Fibroblast of peridontal ligament (primary cell): ENCODE results near the gene BLCAP.
"Not testable (repeated sequence)": the region's sequence is repeated elsewhere in the genome, so short reads cannot be mapped to it uniquely, and the experiment has no call there.

Experiments used
- DNase-seq: peaks from one replicate; pipeline ENCODE4 v3.0.0-alpha.2; 2010; ENCODE audit errors: extremely low read depth

BLCAP gene

GRCh38 chr20:37516811-37517750 is 10.6 kb downstream of the BLCAP start:
- peak; percentile 90 for DNase-seq

GRCh38 chr20:37515876-37516275 is 11.8 kb downstream of the BLCAP start:
- DNase-seq: no peak

DNA sequence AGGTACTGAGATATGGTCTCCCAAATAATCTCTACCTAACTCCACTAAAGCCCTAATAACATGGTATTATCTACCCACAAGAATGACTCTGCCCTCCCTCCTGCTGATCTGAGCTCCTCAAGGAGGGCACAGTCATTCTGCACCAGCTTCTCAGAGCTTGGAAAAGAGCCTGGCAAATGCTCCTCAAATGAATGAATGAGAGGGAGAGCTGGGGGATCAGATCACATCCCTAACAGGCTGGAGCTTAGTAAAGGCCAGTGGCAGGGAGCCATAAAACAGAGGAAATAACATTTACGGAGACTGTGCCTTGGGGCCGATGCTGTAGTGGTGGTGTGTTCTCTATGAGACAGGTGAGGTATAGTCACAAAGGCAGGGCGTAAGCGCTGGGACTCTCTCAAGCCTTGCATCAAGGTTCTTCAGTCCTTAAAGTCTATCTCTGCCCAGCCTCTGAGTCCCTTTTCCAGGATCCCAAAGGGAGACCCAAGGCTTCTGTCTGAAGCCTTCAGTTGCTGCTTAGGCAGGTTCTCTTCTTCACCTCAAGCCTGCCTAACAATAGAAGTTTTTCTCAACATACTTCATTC is 13.8 kb downstream of the BLCAP start:
- DNase-seq: no peak

- peak; percentile 89 for DNase-seq
These were observed 15.9 kb downstream of the BLCAP start for GRCh38 chr20:37511610-37512275.

DNA sequence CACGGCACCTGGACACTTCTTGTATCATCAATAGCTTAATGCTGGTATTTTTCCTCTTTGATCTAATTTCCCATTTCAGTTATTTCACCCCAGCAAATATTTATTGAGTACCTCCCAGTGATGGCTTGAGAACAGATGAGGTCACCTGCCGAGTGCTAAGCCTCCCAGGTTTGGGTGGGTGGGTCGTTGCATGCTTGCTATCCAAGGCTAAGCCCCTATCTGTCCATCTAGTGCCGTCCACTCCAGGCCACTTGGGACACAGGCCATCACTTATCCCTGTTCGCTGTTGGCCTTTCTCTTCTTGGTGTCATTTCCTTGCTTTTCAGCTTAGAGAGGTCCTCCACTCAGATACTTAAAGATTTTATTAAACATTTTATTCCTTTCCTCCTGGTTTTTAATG is 17.4 kb downstream of the BLCAP start:
- no peak for DNase-seq

DNA sequence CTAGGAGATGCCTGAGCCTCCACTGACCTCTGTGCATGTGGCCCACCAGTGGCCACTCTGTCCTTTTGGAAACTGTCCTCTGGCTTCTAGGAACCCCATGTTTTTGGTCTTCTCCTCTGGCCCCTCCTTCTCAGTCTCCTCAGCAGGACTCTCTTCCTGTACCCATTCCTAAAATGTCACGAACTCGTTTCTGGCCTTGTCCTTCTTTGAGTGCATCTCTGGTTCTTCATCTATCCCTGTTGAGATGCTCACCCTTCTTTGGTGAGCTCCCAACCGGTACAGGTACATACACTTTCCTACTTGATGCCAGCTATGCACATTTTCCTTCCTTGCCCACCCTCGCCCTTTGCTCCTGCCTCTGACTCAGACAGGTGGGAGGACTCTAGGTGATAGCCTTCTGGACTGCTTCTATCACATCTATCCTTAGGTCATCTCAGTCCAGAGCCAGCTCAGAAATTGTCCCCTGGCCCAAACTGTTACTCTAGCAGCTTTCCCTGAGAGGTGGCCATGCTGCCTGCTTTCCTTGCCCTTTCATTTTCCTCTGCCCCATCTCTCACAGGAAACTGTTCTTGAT is 21.4 kb downstream of the BLCAP start:
- no peak for DNase-seq

DNA sequence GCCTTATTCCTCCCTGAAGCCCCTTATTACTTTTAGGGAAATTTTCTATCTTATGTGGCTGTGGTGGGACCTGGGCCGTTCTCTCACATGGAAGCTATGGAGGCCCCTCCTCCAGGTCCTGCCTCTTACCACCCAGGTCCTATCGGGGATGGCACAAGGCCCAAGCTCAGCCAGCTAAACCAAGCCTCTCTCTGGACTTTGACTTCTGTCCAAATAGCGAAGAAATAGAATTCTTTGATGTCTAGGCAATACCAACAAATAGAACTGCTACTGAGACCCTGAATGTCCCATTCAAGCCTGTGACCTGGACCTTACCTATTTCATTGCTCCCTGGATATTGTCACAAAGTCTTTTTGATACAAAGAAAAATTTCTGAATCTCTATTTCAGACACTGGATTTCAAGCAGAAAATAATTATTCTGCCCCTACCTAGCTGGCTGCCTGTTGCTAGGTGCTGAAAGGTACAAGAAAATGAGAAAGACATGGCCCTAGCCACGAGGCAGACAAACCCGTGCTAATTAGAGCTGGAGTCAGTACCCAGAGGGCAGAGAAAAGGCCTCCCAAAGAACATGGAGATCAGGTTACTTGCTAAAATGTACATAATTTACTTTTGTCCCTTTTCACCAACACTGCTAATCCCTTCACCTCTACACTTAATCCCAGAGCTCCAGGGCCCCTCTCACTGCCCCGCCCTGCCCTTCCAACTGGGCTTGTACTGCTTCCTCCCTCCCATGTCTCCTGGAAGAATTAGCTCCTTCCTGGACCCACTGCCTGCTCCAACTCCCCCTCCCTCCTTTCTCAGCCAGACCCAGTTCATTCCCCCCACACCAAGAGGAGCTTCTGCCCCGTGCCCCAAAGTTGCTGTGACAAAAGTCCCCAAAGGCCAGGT is 22.2 kb downstream of the BLCAP start:
- no peak for DNase-seq

DNA sequence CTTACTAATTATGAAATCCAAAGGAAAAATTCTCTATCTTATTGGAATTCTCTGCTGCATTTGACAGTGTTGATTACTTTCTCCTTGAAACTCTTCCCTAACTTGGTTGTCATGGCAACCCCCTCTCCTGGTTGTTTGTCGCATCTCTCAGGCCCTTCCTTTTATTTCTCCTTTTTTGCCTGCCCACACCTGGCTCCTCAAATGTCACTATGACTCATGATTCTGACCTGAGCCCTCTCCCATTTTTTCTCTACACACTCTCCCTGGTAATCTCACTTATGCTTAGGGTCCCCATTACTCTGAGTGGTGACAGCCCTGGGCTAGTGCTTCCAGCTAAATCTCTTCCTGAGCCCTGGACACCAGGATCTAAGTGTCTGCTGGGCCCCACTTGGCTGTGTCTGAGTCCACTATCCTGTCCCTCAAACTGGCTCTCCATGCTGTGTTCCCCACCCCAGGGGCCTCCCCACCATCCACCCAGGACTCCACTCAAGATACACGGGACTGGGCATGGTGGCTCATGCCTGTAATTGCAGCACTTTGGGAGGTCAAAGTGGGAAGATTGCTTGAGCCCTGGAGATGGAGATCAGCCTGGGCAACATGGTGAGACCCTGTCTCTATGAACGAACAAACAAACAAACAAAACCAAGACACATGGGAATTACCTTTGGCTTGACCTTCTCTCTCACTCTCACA is 23.1 kb downstream of the BLCAP start:
- no peak for DNase-seq

GRCh38 chr20:37503256-37503927 is 24.3 kb downstream of the BLCAP start:
- no peak for DNase-seq

GRCh38 chr20:37502654-37503053 is 25.0 kb downstream of the BLCAP start:
- DNase-seq: no peak

- DNase-seq: no peak
These were observed 25.7 kb downstream of the BLCAP start for GRCh38 chr20:37501940-37502339.

GRCh38 chr20:37500311-37500710 is 27.4 kb downstream of the BLCAP start:
- DNase-seq: no peak

DNA sequence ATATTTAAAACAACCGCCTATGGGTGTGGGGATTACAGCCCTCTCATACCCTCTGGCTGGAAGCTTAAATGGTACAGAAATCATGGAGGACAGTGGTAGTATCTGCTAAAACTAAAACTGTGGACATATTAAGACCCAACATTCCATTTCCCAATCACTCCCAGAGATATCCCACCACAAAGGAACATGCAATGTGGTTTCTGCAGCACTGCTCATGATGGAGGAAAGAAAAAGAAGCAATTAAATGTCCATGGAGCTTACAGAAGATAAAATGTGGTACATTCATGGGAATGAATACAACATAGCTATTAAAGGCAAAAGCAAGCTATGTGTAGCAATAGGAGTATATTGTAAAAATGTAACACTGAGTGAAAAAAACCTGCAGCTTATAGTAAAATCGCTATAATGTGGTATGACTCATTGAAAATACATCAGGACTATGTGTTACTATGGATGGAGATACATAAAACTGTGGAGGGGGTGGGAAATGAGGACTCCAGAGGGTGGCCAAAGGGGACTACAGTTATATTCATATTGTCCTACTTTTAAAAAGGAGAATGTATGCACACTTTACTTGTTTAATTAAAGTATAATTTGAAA is 29.5 kb downstream of the BLCAP start:
- DNase-seq: peak; percentile 10

GRCh38 chr20:37494796-37495195 is 32.9 kb downstream of the BLCAP start:
- DNase-seq: no peak

DNA sequence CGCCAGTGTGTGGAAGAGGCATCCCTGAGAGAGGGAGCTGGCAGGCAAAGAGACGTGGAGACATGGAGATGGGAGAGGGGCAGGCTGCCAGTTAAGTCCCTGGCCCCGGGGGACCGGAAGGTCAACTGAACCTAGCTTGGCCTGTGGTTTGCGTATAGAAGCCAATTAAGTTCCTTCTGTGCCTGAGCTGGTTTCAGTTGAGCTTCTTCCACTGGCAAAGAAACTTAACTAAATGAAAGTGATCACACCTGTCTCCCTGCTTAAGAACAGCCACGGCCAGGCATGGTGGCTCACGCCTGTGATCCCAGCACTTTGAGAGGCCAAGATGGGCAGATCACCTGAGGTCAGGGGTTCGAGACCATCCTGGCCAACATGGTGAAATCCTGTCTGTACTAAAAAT is 33.4 kb downstream of the BLCAP start:
- no peak for DNase-seq

DNA sequence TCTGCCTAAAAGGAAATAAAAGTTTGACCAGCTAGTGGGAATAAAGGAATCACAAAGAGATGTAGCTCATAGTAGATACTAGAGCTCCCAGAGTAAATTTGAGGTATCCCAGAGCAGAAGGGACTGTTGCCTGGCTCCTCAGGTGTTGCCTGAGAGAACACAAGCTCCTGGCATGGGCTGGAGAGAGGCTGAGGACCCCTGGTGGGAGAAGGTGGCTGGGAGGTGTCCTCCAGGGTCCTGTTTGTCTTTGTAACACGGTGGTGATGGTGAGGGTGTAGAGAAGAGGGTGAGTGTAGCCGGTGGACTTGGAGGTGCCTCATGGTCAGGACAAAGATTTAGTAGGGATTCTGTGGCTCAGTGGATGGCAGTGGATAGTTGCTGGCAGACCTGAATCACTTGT is 34.7 kb downstream of the BLCAP start:
- DNase-seq: no peak

DNA sequence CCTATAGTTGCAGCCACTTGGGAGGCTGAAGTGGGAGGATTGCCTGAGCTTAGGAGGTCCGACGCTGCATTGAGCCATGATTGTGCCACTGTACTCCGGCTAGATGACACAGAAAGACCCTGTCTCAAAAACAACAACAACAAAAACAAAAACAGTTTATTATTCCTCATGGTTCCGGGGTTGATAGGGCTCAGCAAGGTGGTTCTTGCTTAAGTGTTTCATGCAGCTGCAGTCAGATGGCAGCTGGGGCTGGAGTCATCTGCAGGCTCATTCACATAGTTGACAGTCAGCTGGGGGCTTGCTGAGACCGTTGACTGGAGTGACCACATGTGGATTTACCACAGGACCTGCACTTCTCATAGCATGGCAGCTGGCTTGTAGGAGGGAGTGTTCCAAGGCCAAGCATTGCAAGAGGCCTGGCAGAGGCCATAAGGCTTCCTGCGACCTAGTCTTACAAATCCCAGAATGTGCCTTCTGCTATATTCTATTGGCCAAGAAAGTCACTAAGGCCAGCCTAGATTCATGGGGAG is 35.5 kb downstream of the BLCAP start:
- no peak for DNase-seq

GRCh38 chr20:37490663-37491350 is 36.9 kb downstream of the BLCAP start:
- no peak for DNase-seq

GRCh38 chr20:37486209-37486608 is 41.5 kb downstream of the BLCAP start:
- not testable (repeated sequence) for DNase-seq
